Sciatic nerve (tissue), 2 donors: Measurements from ENCODE around the gene PEBP1. TPM values are rescaled to one million over a fixed set of nuclear protein-coding genes. Genes with fewer than 3 reads are reported as not detected.
"Not testable (repeated sequence)": the region's sequence is repeated elsewhere in the genome, so short reads cannot be mapped to it uniquely, and the experiment has no call there.

Experiments used
- ATAC-seq: fragments of 200-7000 bp; cut with Tn5 transposase; one replicate; pipeline ENCODE4 v1.9.1; 2020; ENCODE audit warnings: mild to moderate bottlenecking, moderate library complexity
- DNase-seq: peaks from one replicate; pipeline ENCODE4 v3.0.0-alpha.2; 2020; ENCODE audit warnings: low spot score
- intact Hi-C: fragments of 100-400 bp; cut with DNase I; formaldehyde crosslinking; loops from one replicate; pipeline ENCODE4 v1.14.2; 2022
- total RNA-seq: library from RNA; stranded (reverse); fragmentation: NEBNext Ultra II Directional; extraction: Animal tissue kit (Norgen Biotek cat#: 25700); gene quantifications from one replicate; pipeline ENCODE4 v1.2.1, GENCODE V29; 2021
- donor health status: DM: no; HTN: no; CAD: no.
- donor health status: DM: no; HTN: no; CAD: no.

Gene PEBP1
- total RNA-seq, 1 donor from 2014 or later: 337 TPM

- DNase-seq (no peak), ATAC-seq (no peak)
- intact Hi-C loops: no loop called here
Measured at GRCh38 chr12:118126119-118126757, 9.7 kb upstream of the PEBP1 start.

GRCh38 chr12:118127867-118128266 is 8.1 kb upstream of the PEBP1 start:
- ATAC-seq (no peak), DNase-seq (no peak)
- intact Hi-C loops: no loop called here

- intact Hi-C loops, DNase-seq, ATAC-seq: not testable (repeated sequence)
Measured at GRCh38 chr12:118129436-118129835, 6.5 kb upstream of the PEBP1 start.

- ATAC-seq: peak; percentile 47
Measured at GRCh38 chr12:118136559-118137003, 657 bp downstream of the PEBP1 start.

GRCh38 chr12:118137148-118137678 is 1.3 kb downstream of the PEBP1 start:
- ATAC-seq: no peak
- no peak for DNase-seq
- intact Hi-C loops: loop anchor here (10.0 kb wide), 1 partner anchor 238 kb away; the partner anchor contains the start of genes SUDS3 and TAOK3

More at GRCh38 chr12:118136559-118137003, 657 bp downstream of the PEBP1 start:
- peak; percentile 79 for DNase-seq
- intact Hi-C loops: loop anchor here (10.0 kb wide), 1 partner anchor 238 kb away; the partner anchor contains the start of genes SUDS3 and TAOK3

GRCh38 chr12:118140825-118141224 is 4.9 kb downstream of the PEBP1 start:
- no peak for ATAC-seq
- no peak for DNase-seq
- intact Hi-C loops: no loop called here

GRCh38 chr12:118144499-118144898 is 8.6 kb downstream of the PEBP1 start:
- ATAC-seq: no peak

GRCh38 chr12:118145113-118145797 is 9.3 kb downstream of the PEBP1 start:
- no peak for DNase-seq
- intact Hi-C loops: no loop called here
- ATAC-seq: no peak

More at GRCh38 chr12:118144499-118144898, 8.6 kb downstream of the PEBP1 start:
- intact Hi-C loops: no loop called here
- no peak for DNase-seq

- no peak for DNase-seq
- intact Hi-C loops: no loop called here
- no peak for ATAC-seq
Measured at GRCh38 chr12:118145798-118146156, 9.9 kb downstream of the PEBP1 start.

- DNase-seq: no peak
- intact Hi-C loops: no loop called here
- ATAC-seq: no peak
Measured at GRCh38 chr12:118148287-118148686, 12.4 kb downstream of the PEBP1 start.

- DNase-seq: no peak
- ATAC-seq: no peak
- intact Hi-C loops: no loop called here
Measured at GRCh38 chr12:118150625-118151024, 14.7 kb downstream of the PEBP1 start.

GRCh38 chr12:118151755-118152154 is 15.8 kb downstream of the PEBP1 start:
- intact Hi-C loops: no loop called here
- DNase-seq: no peak
- no peak for ATAC-seq

GRCh38 chr12:118160536-118160935 is 24.6 kb downstream of the PEBP1 start:
- ATAC-seq (no peak), DNase-seq (no peak)
- intact Hi-C loops: no loop called here

- intact Hi-C loops: no loop called here
- DNase-seq (no peak), ATAC-seq (no peak)
Measured at GRCh38 chr12:118164798-118165486, 29.0 kb downstream of the PEBP1 start.

- no peak for ATAC-seq
- no peak for DNase-seq
- intact Hi-C loops: no loop called here
Measured at GRCh38 chr12:118166946-118167345, 31.0 kb downstream of the PEBP1 start.

GRCh38 chr12:118175823-118176447 is 40.0 kb downstream of the PEBP1 start:
- no peak for ATAC-seq
- intact Hi-C loops: no loop called here
- DNase-seq: no peak

- intact Hi-C loops: no loop called here
- no peak for DNase-seq
- ATAC-seq: no peak
Measured at GRCh38 chr12:118183155-118183554, 47.2 kb downstream of the PEBP1 start.

- no peak for ATAC-seq
- intact Hi-C loops: no loop called here
- no peak for DNase-seq
Measured at GRCh38 chr12:118183711-118184110, 47.8 kb downstream of the PEBP1 start.
